Measurements from ENCODE around the gene TFCP2. TPM values are rescaled to one million over a fixed set of nuclear protein-coding genes. Genes with fewer than 3 reads are reported as not detected.

TFCP2 gene
- total RNA-seq, 1 experiment from 2014 or later, result 25.7 TPM

GRCh38 chr12:51200156-51200555 is 27.2 kb upstream of the TFCP2 start:
- POLR2A ChIA-PET (ENCODE audit: unreplicated experiment), result no interaction called here
- DNase-seq, result no peak

GRCh38 chr12:51199366-51199945 is 26.5 kb upstream of the TFCP2 start:
- H2AFZ ChIP-seq, result no peak overlapping the region
- ChIA-PET CTCF (no interaction called here), POLR2A (ENCODE audit: unreplicated experiment) (no interaction called here)
- 0 out of 2 replicates have a peak, but pooled peaks cover 5% of the 10 kb centered on the region for H3F3A ChIP-seq (ENCODE audit: insufficient read depth, low read depth)
- no peak overlapping the region for H3K4me3 ChIP-seq
- H3K36me3 ChIP-seq (ENCODE audit: low read depth), result no peaks in the 10 kb centered on the region
- DNase-seq, result no peak
- no TSS peak for BruUV-seq (replicated peaks)
- no peaks in the 10 kb centered on the region for H3K4me1 ChIP-seq (replicated peaks; ENCODE audit: insufficient read depth)
- H4K20me1 ChIP-seq (ENCODE audit: insufficient read depth), result no peaks in the 10 kb centered on the region
- H3K27me3 ChIP-seq (ENCODE audit: insufficient read depth, low read depth), result no peaks in the 10 kb centered on the region
- no peaks in the 10 kb centered on the region for H3K9me3 ChIP-seq (ENCODE audit: insufficient read depth, low read depth)
- no peak overlapping the region for H3K4me2 ChIP-seq
- intact Hi-C loops (cut with micrococcal nuclease; ENCODE audit: unreplicated experiment), result no loop called here
- H3K27ac ChIP-seq, result no peak overlapping the region
- no peaks in the 10 kb centered on the region for H3K9me2 ChIP-seq (ENCODE audit: insufficient read depth)
- H3K79me2 ChIP-seq (ENCODE audit: low read depth), result no peaks in the 10 kb centered on the region
- TF ChIP-seq, protein P1, sequence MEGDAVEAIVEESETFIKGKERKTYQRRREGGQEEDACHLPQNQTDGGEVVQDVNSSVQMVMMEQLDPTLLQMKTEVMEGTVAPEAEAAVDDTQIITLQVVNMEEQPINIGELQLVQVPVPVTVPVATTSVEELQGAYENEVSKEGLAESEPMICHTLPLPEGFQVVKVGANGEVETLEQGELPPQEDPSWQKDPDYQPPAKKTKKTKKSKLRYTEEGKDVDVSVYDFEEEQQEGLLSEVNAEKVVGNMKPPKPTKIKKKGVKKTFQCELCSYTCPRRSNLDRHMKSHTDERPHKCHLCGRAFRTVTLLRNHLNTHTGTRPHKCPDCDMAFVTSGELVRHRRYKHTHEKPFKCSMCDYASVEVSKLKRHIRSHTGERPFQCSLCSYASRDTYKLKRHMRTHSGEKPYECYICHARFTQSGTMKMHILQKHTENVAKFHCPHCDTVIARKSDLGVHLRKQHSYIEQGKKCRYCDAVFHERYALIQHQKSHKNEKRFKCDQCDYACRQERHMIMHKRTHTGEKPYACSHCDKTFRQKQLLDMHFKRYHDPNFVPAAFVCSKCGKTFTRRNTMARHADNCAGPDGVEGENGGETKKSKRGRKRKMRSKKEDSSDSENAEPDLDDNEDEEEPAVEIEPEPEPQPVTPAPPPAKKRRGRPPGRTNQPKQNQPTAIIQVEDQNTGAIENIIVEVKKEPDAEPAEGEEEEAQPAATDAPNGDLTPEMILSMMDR (conservative IDR thresholded peaks at IDR 0.05), result no peak
- no peak for TF ChIP-seq EZH2 (IDR thresholded peaks at IDR 0.05; ENCODE audit: low read depth)

More at GRCh38 chr12:51200156-51200555, 27.2 kb upstream of the TFCP2 start:
- Histone ChIP-seq H3K4me1 (replicated peaks; ENCODE audit: insufficient read depth) (no peaks in the 10 kb centered on the region), H3K4me3 (no peak overlapping the region), H4K20me1 (ENCODE audit: insufficient read depth) (no peaks in the 10 kb centered on the region), H3F3A (ENCODE audit: insufficient read depth, low read depth) (0 out of 2 replicates have a peak, but pooled peaks cover 5% of the 10 kb centered on the region), H3K9me2 (ENCODE audit: insufficient read depth) (no peaks in the 10 kb centered on the region), H3K79me2 (ENCODE audit: low read depth) (no peaks in the 10 kb centered on the region), H3K27ac (no peak overlapping the region), H3K9me3 (ENCODE audit: insufficient read depth, low read depth) (no peaks in the 10 kb centered on the region), H3K27me3 (ENCODE audit: insufficient read depth, low read depth) (no peaks in the 10 kb centered on the region), H2AFZ (no peak overlapping the region), H3K36me3 (ENCODE audit: low read depth) (no peaks in the 10 kb centered on the region), H3K4me2 (no peak overlapping the region)
- TF ChIP-seq EZH2 (IDR thresholded peaks at IDR 0.05; ENCODE audit: low read depth), result no peak
- TF ChIP-seq, protein P1 (conservative IDR thresholded peaks at IDR 0.05), result no peak
- BruUV-seq (replicated peaks), result no TSS peak
- intact Hi-C loops (cut with micrococcal nuclease; ENCODE audit: unreplicated experiment), result no loop called here
- CTCF ChIA-PET, result no interaction called here

DNA sequence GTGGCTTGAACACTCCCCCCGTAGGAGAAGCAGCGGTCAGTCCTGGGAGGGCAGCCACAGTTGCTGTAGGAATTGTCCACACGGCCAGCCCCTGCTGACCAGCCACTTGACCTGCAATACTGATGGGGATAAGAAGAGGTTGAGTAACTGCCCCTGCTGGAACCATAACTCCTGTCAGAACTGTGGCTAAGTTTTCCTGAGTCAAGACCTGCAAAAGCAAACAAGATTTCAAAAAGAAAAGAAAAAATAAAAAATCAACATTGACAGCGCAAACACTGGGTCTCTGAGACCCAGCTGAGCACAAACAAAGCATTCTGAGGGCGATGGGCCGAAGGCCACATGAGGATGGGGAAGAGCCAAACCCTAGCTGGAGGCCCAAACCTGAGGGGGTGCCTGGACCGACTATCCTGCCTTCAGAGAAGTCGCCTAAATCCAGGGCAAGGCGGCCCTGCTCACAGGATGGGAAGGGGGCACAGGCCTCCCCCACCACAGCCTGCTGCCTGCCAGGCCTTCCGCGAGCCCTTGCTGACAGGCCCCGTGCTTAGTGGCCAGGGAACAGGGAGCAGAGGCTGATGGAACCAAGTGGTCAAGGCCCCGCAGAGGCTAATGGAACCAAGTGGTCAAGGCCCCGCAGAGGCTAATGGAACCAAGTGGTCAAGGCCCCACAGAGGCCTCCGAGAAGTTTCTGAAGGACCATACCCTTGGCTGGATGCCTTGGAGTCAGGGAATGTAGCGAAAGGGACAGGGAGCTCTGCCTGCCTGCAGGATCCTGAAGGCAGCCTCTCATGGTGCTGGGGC is 25.8 kb upstream of the TFCP2 start:
- Histone ChIP-seq H3K4me1 (replicated peaks; ENCODE audit: insufficient read depth) (no peaks in the 10 kb centered on the region), H3K4me2 (no peak overlapping the region), H3K4me3 (no peak overlapping the region), H2AFZ (no peak overlapping the region), H3K9me2 (ENCODE audit: insufficient read depth) (no peaks in the 10 kb centered on the region), H4K20me1 (ENCODE audit: insufficient read depth) (no peaks in the 10 kb centered on the region), H3K79me2 (ENCODE audit: low read depth) (no peaks in the 10 kb centered on the region), H3K27ac (no peak overlapping the region), H3K36me3 (ENCODE audit: low read depth) (no peaks in the 10 kb centered on the region), H3F3A (ENCODE audit: insufficient read depth, low read depth) (0 out of 2 replicates have a peak, but pooled peaks cover 5% of the 10 kb centered on the region), H3K27me3 (ENCODE audit: insufficient read depth, low read depth) (no peaks in the 10 kb centered on the region), H3K9me3 (ENCODE audit: insufficient read depth, low read depth) (no peaks in the 10 kb centered on the region)
- intact Hi-C loops (cut with micrococcal nuclease; ENCODE audit: unreplicated experiment), result no loop called here
- DNase-seq, result no peak
- POLR2A ChIA-PET (ENCODE audit: unreplicated experiment), result no interaction called here
- no TSS peak for BruUV-seq (replicated peaks)
- TF ChIP-seq, protein P1 (conservative IDR thresholded peaks at IDR 0.05), result no peak
- TF ChIP-seq EZH2 (IDR thresholded peaks at IDR 0.05; ENCODE audit: low read depth), result no peak
- CTCF ChIA-PET, result no interaction called here
